ENCODE data around the gene FKBP4. TPM values are rescaled to one million over a fixed set of nuclear protein-coding genes. Genes with fewer than 3 reads are reported as not detected.

FKBP4 gene
- total and polyA plus RNA-seq, 2 of the 13 experiments (the other 11 are each of a cell fraction or from before 2014, with no cell fraction given): 25.7 to 66.1 TPM

- TF ChIP-seq AGO2 (optimal IDR thresholded peaks at IDR 0.05; ENCODE audit: low read depth, low read length) (peak; percentile 90), ZNF549 (CRISPR knock-in tag; IDR thresholded peaks at IDR 0.05) (no peak), KDM5A (IDR thresholded peaks at IDR 0.05; ENCODE audit: borderline replicate concordance, low read length) (no peak), SNRNP70 (IDR thresholded peaks at IDR 0.05; ENCODE audit: low read depth, low read length) (no peak), ATF6 (CRISPR knock-in tag; conservative IDR thresholded peaks at IDR 0.05) (no peak), ZBTB1 (CRISPR knock-in tag; IDR thresholded peaks at IDR 0.05; ENCODE audit: borderline replicate concordance) (no peak), SIX4 (CRISPR knock-in tag; IDR thresholded peaks at IDR 0.05) (no peak), FOXM1 (CRISPR knock-in tag; IDR thresholded peaks at IDR 0.05) (no peak), ONECUT2 (CRISPR knock-in tag; IDR thresholded peaks at IDR 0.05) (no peak), CTCF (CRISPR knock-in tag; IDR thresholded peaks at IDR 0.05) (peak; percentile 15; the same call in 1 of the 2 replicates), ZNF121 (CRISPR knock-in tag; IDR thresholded peaks at IDR 0.05) (no peak), ZKSCAN5 (CRISPR knock-in tag; IDR thresholded peaks at IDR 0.05) (no peak), NCOA1 (CRISPR knock-in tag; IDR thresholded peaks at IDR 0.05) (no peak), NFKBIZ (CRISPR knock-in tag; IDR thresholded peaks at IDR 0.05) (no peak), ZNF260 (CRISPR knock-in tag; IDR thresholded peaks at IDR 0.05; ENCODE audit: borderline replicate concordance, low read depth) (no peak), PRDM15 (CRISPR knock-in tag; IDR thresholded peaks at IDR 0.05) (no peak), LCORL (IDR thresholded peaks at IDR 0.05) (no peak), LCORL (CRISPR knock-in tag; IDR thresholded peaks at IDR 0.05) (0 out of 2 replicates have a peak, but pooled peaks have one; percentile 53)
- TF ChIP-seq, protein P1, sequence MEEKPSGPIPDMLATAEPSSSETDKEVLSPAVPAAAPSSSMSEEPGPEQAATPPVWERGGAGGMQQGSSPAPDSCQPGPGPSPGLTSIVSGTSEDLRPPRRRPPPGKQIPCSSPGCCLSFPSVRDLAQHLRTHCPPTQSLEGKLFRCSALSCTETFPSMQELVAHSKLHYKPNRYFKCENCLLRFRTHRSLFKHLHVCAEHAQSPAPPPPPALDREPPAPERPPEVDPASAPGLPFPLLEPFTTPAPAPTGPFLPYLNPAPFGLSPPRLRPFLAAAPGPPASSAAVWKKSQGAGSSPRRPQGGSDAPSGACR (CRISPR knock-in tag; IDR thresholded peaks at IDR 0.05): no peak
- TF ChIP-seq, protein P2, sequence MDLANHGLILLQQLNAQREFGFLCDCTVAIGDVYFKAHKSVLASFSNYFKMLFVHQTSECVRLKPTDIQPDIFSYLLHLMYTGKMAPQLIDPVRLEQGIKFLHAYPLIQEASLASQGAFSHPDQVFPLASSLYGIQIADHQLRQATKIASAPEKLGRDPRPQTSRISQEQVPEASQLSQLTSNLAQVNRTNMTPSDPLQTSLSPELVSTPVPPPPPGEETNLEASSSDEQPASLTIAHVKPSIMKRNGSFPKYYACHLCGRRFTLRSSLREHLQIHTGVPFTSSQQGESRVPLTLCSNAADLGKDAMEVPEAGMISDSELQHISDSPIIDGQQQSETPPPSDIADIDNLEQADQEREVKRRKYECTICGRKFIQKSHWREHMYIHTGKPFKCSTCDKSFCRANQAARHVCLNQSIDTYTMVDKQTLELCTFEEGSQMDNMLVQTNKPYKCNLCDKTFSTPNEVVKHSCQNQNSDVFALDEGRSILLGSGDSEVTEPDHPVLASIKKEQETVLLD (CRISPR knock-in tag; IDR thresholded peaks at IDR 0.05; ENCODE audit: low read depth): no peak; the same call in 1 of the 2 replicates
Observed at GRCh38 chr12:2795291-2796186, 769 bp downstream of the FKBP4 start (continued).

All from HepG2 (cell line).